ENCODE results near the gene MGP. TPM values are rescaled to one million over a fixed set of nuclear protein-coding genes. Genes with fewer than 3 reads are reported as not detected.

The MGP gene
- total and polyA plus RNA-seq, 2 of the 8 experiments (the other 6 are each of a cell fraction or from before 2014, with no cell fraction given) = not detected

DNA sequence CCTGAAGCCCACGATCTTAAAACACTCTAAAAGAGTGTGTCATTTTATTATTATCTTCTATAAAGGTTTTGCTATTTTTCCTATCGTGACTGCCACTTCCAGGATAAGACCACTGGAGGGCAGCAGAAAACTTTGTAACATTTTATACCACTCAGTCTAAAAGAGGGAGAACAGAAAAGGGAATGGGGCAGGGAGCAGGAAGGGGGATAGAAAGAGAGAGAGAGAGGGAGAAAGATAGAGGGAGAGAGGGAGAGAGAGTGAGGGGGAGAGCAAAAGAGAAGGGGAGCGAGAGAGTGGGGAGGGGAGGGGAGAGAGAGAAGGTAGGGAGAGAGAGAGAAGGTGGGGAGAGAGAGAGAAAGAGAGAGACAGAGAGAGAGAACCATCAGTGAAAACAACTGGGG, 40.3 kb downstream of the MGP start:
- Histone ChIP-seq H3K4me2 (ENCODE audit: insufficient read depth in 1 of 2, low read depth in 2 of 2, low read length in 2 of 2) (no peak overlapping the region), H4K20me1 (replicated peaks in 1 of 2; ENCODE audit: control insufficient read depth in 1 of 2, insufficient read depth in 2 of 2, low read length in 2 of 2) (no peaks in the 10 kb centered on the region), H3K36me3 (ENCODE audit: control insufficient read depth in 2 of 4, insufficient read depth in 4 of 4, low read length in 3 of 4) (no peaks in the 10 kb centered on the region), H2BK12ac (ENCODE audit: low read depth, low read length) (no peak overlapping the region), H3K27me3 (replicated peaks in 1 of 4; ENCODE audit: control insufficient read depth in 3 of 4, extremely low read depth in 1 of 4, insufficient read depth in 3 of 4, low read length in 3 of 4) (no peaks in the 10 kb centered on the region), H3K4me1 (replicated peaks in 1 of 4; ENCODE audit: control insufficient read depth in 3 of 4, insufficient read depth in 4 of 4, low read length in 3 of 4) (no peaks in the 10 kb centered on the region), H3K27ac (ENCODE audit: low read depth, low read length) (no peak overlapping the region), H3K18ac (ENCODE audit: extremely low read depth, low read length) (no peak overlapping the region), H2AK5ac (ENCODE audit: low read depth, low read length) (no peak overlapping the region), H2BK15ac (ENCODE audit: low read length) (no peak overlapping the region), H3K14ac (ENCODE audit: insufficient read length) (no peak overlapping the region), H2BK20ac (ENCODE audit: low read length) (no peak overlapping the region), H3K4me3 (ENCODE audit: extremely low read depth in 1 of 4, insufficient read depth in 2 of 4, low read depth in 3 of 4, low read length in 4 of 4) (no peak overlapping the region), H3K56ac (replicated peaks; ENCODE audit: insufficient read length, low read depth, low read length) (no peak overlapping the region), H3K79me2 (ENCODE audit: control insufficient read depth in 1 of 2, insufficient read depth in 2 of 2, low read length in 2 of 2) (no peaks in the 10 kb centered on the region), H3K4ac (replicated peaks; ENCODE audit: insufficient read length, low read depth, low read length) (no peak overlapping the region), H4K91ac (replicated peaks; ENCODE audit: insufficient read length, low read length) (no peak overlapping the region), H3K9me3 (ENCODE audit: insufficient read depth in 2 of 2, low read depth in 1 of 2, low read length in 1 of 2) (no peaks in the 10 kb centered on the region), H2BK5ac (ENCODE audit: low read depth, low read length) (no peak overlapping the region), H3K79me1 (ENCODE audit: low read depth, low read length) (no peaks in the 10 kb centered on the region), H4K5ac (ENCODE audit: insufficient read length, low read depth, low read length) (no peak overlapping the region), H2AFZ (ENCODE audit: low read length) (no peak overlapping the region), H3K9ac (replicated peaks in 1 of 4; ENCODE audit: extremely low read depth in 1 of 4, low read depth in 3 of 4, low read length in 3 of 4) (no peak overlapping the region), H2BK120ac (replicated peaks; ENCODE audit: low read depth, low read length) (no peak overlapping the region), H3K23me2 (ENCODE audit: low read depth, low read length) (no peaks in the 10 kb centered on the region), H4K8ac (ENCODE audit: extremely low read depth, insufficient read depth, low read length) (no peak overlapping the region), H3K23ac (ENCODE audit: insufficient read length) (no peak overlapping the region)
- ChIA-PET CTCF (ENCODE audit: partially characterized antibody) (interaction anchor here (0.6 to 6.7 kb wide), 8 partner anchors 10 to 149 kb away, joined by 3 to 116 read pairs (median 4); no protein-coding TSS in a partner anchor), POLR2A (ENCODE audit: partially characterized antibody) (no interaction called here)
- WGBS, 2 experiments (ENCODE audit: extremely low coverage in 1 of 2, insufficient coverage in 1 of 2, insufficient read length in 1 of 2, insufficient replicate concordance in 2 of 2, low coverage in 1 of 2, low lambda C conversion rate in 2 of 2, missing lambda C conversion rate in 1 of 2) = 11% methylated on average over 3 of the region's 3 CpGs; no CpG with 5 or more reads in 1 of the 2 experiments
- DNase-seq (ENCODE audit: low read depth in 1 of 2, low spot score in 2 of 2) (no peak), FAIRE-seq (peak; percentile 76)
- TF ChIP-seq SIN3A (conservative IDR thresholded peaks at IDR 0.05 in 1 of 2, IDR thresholded peaks at IDR 0.05 in 1 of 2; ENCODE audit: low read depth in 1 of 2, low read length in 2 of 2) = no peak
- TF ChIP-seq RFX5 (IDR thresholded peaks at IDR 0.05; ENCODE audit: borderline replicate concordance, low read depth, low read length) = no peak
- TF ChIP-seq SRF (IDR thresholded peaks at IDR 0.05; ENCODE audit: low read depth, low read length) = no peak
- no peak for TF ChIP-seq KDM5A (IDR thresholded peaks at IDR 0.05; ENCODE audit: low read length)
- 0 out of 2 replicates have a peak, but pooled peaks have one; percentile 25 for TF ChIP-seq YY1 (IDR thresholded peaks at IDR 0.05; ENCODE audit: low read depth, low read length)
- TF ChIP-seq KDM1A (IDR thresholded peaks at IDR 0.05; ENCODE audit: borderline replicate concordance, low read length) = no peak
- no peak for TF ChIP-seq NRF1 (IDR thresholded peaks at IDR 0.05; ENCODE audit: low read depth, low read length)
- no peak for TF ChIP-seq CBX8 (IDR thresholded peaks at IDR 0.05; ENCODE audit: borderline replicate concordance, low read depth, low read length)
- 0 out of 2 replicates have a peak, but pooled peaks have one; percentile 10 for TF ChIP-seq JUND (IDR thresholded peaks at IDR 0.05; ENCODE audit: low read length)
- TF ChIP-seq, protein P1, sequence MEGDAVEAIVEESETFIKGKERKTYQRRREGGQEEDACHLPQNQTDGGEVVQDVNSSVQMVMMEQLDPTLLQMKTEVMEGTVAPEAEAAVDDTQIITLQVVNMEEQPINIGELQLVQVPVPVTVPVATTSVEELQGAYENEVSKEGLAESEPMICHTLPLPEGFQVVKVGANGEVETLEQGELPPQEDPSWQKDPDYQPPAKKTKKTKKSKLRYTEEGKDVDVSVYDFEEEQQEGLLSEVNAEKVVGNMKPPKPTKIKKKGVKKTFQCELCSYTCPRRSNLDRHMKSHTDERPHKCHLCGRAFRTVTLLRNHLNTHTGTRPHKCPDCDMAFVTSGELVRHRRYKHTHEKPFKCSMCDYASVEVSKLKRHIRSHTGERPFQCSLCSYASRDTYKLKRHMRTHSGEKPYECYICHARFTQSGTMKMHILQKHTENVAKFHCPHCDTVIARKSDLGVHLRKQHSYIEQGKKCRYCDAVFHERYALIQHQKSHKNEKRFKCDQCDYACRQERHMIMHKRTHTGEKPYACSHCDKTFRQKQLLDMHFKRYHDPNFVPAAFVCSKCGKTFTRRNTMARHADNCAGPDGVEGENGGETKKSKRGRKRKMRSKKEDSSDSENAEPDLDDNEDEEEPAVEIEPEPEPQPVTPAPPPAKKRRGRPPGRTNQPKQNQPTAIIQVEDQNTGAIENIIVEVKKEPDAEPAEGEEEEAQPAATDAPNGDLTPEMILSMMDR (IDR thresholded peaks at IDR 0.05; ENCODE audit: control extremely low read depth in 1 of 3, insufficient read depth in 1 of 3, low read depth in 1 of 3, low read length in 3 of 3) = peak in 2 of 3 experiments; percentile 55 to 58; a peak in 2 of 4 replicates
- no peak for TF ChIP-seq GTF2F1 (IDR thresholded peaks at IDR 0.05; ENCODE audit: borderline replicate concordance, low read depth, low read length)
- no peak for TF ChIP-seq SIRT6 (IDR thresholded peaks at IDR 0.05; ENCODE audit: low read length)

All from H1 (cell line).